Endothelial cell of umbilical vein (primary cell): ENCODE data around the gene CH25H. TPM values are rescaled to one million over a fixed set of nuclear protein-coding genes. Genes with fewer than 3 reads are reported as not detected.

Experiments used
- Bru-seq: library from RNA; stranded (reverse); fragments of 400-500 nt; gene quantifications from one replicate; lab custom pipeline; 2021; lab: Mats Ljungman, UMichigan
- BruChase-seq, 2 experiments: library from RNA; stranded (reverse); fragments of 400-500 nt; gene quantifications; one replicate each; lab custom pipeline; 2021; lab: Mats Ljungman, UMichigan
- BruUV-seq: library from RNA; stranded (reverse); fragments of 400-500 nt; replicated peaks from 2 replicates; lab custom pipeline; 2021; lab: Mats Ljungman, UMichigan
- CTCF ChIA-PET: fragments of 300-600, 350-600 bp; sonication (Branson Sonifier 250); formaldehyde crosslinking; loops from one replicate; lab custom pipeline; 2021; ENCODE audit warnings: antibody characterized with exemption, inconsistent platforms; lab: Charles Lee
- POLR2A ChIA-PET: fragments of 300-600, 350-600 bp; sonication (Branson Sonifier 250); formaldehyde crosslinking; loops from one replicate; lab custom pipeline; 2021; ENCODE audit warnings: antibody characterized with exemption, inconsistent platforms; lab: Charles Lee
- DNase-seq: peaks from one replicate; pipeline ENCODE4 v3.0.0-alpha.2; 2011; ENCODE audit warnings: low read depth, low spot score
- FAIRE-seq: peaks from 2 replicates; lab custom pipeline; 2011; peaks lifted over from hg19 to GRCh38; lab: Jason Lieb, UNC
- H2AFZ ChIP-seq: 2 replicates; pipeline ENCODE4 v1.6.0; 2012; ENCODE audit warnings: low read depth, low read length, control low read depth, inconsistent platforms
- H3K27ac ChIP-seq: 2 replicates; pipeline ENCODE4 v1.5.1; 2011; ENCODE audit warnings: low read depth, mild to moderate bottlenecking, control low read depth, low read length, moderate library complexity; ENCODE audit not compliant: insufficient read depth
- H3K27me3 ChIP-seq, 2 experiments: 2 replicates each; pipeline versions ENCODE4 v1.6.0 to v1.6.1; 2011; ENCODE audit warnings: low read length in 2 of 2, mixed read lengths in 1 of 2; ENCODE audit not compliant: control insufficient read depth in 2 of 2, insufficient read depth in 2 of 2
- H3K36me3 ChIP-seq, 2 experiments: 2 replicates in 1 of 2; 3 replicates in 1 of 2; pipeline ENCODE4 v1.5.1; 2011; ENCODE audit warnings: low read length in 2 of 2, mild to moderate bottlenecking in 1 of 2, moderate library complexity in 1 of 2; ENCODE audit not compliant: control insufficient read depth in 2 of 2, insufficient read depth in 2 of 2; ENCODE audit errors: extremely low read depth in 1 of 2
- H3K4me1 ChIP-seq: 3 replicates; pipeline ENCODE4 v1.5.1; 2011; ENCODE audit warnings: mild to moderate bottlenecking, low read length; ENCODE audit not compliant: control insufficient read depth, insufficient read depth; ENCODE audit errors: extremely low read depth
- H3K4me2 ChIP-seq: 2 replicates; pipeline ENCODE4 v1.6.1; 2011; ENCODE audit warnings: low read length, control low read depth, mixed read lengths; ENCODE audit not compliant: insufficient read depth
- H3K4me3 ChIP-seq, 3 experiments: fragments of 200-600 bp in 1 of 3; sonication (generic), shearing (Covaris generic) in 1 of 3; replicated peaks in 1 of 3; 2 replicates each; pipeline ENCODE4 v1.5.1; 2011 to 2016; ENCODE audit warnings: control low read depth in 3 of 3, low read length in 3 of 3, mild to moderate bottlenecking in 2 of 3, inconsistent platforms in 1 of 3, low read depth in 1 of 3, moderate library complexity in 1 of 3; ENCODE audit not compliant: insufficient read depth in 1 of 3
- H3K79me2 ChIP-seq: 2 replicates; pipeline ENCODE4 v1.6.0; 2012; ENCODE audit warnings: low read length, inconsistent platforms; ENCODE audit not compliant: control insufficient read depth, insufficient read depth
- H3K9ac ChIP-seq: replicated peaks from 2 replicates; pipeline ENCODE3; 2011; ENCODE audit warnings: low read length, control low read depth; ENCODE audit not compliant: insufficient read depth; ENCODE audit errors: extremely low read depth
- H3K9me1 ChIP-seq: replicated peaks from 3 replicates; pipeline ENCODE4 v1.6.0; 2011; ENCODE audit warnings: mild to moderate bottlenecking, low read length; ENCODE audit not compliant: control insufficient read depth, insufficient read depth; ENCODE audit errors: extremely low read depth
- H3K9me3 ChIP-seq: replicated peaks from 2 replicates; pipeline ENCODE4 v1.5.1; 2012; ENCODE audit warnings: low read length, inconsistent platforms; ENCODE audit not compliant: control insufficient read depth, insufficient read depth
- H4K20me1 ChIP-seq: replicated peaks from 2 replicates; pipeline ENCODE3; 2011; ENCODE audit warnings: mild to moderate bottlenecking, low read length; ENCODE audit not compliant: control insufficient read depth, insufficient read depth; ENCODE audit errors: extremely low read depth
- POLR2AphosphoS5 ChIP-seq: IDR thresholded peaks from 2 replicates; pipeline ENCODE4 v1.6.1; 2012; ENCODE audit warnings: low read depth, mild to moderate bottlenecking, control low read depth, low read length, moderate library complexity; ENCODE audit not compliant: insufficient read depth
- dilution Hi-C: fragments of 300-500 bp; cut with MboI; formaldehyde crosslinking; loops from one replicate; pipeline ENCODE4 v1.15.0; 2019; ENCODE audit warnings: low sequenced_read_pairs; ENCODE audit not compliant: extremely low pct_ligation_motif_present
- intact Hi-C: fragments of 100-400 bp; cut with micrococcal nuclease; formaldehyde crosslinking; loops from one replicate; pipeline ENCODE4 v1.10.0; 2022
- long read RNA-seq: library from polyadenylated mRNA; stranded (forward); transcript quantifications from one replicate; pipeline ENCODE4 v2.0.0, GENCODE V29; 2021
- polyA minus RNA-seq, 3 experiments: library from RNA; depleted of rRNA, polyadenylated mRNA; stranded (reverse); fragments of >200 nt; gene quantifications; 1 replicate in 1 of 3; 2 replicates in 2 of 3; pipeline ENCODE4 v1.2.3, GENCODE V29; 2011
- polyA plus RNA-seq, 4 experiments: library from polyadenylated mRNA; depleted of rRNA in 3 of 4; stranded (reverse) in 3 of 4; unstranded in 1 of 4; fragments of >200 nt; gene quantifications; 2 replicates each; pipeline versions ENCODE4 v1.2.1 to v1.2.3, GENCODE V29; 2011 to 2012; ENCODE audit warnings: missing spikeins in 1 of 4
- total RNA-seq: library from RNA; stranded (reverse); gene quantifications from 2 replicates; pipeline ENCODE4 v1.2.3, GENCODE V29; 2021
- TF ChIP-seq, protein P1 (sequence below), 2 donors: IDR thresholded peaks; 1 replicate in 1 of 2; 2 replicates in 1 of 2; pipeline ENCODE4 v1.5.1; 2011; ENCODE audit warnings: low read length in 2 of 2, mild to moderate bottlenecking in 2 of 2, moderate library complexity in 2 of 2, control low read depth in 1 of 2, inconsistent platforms in 1 of 2, low read depth in 1 of 2; ENCODE audit not compliant: insufficient read depth in 1 of 2; ENCODE audit errors: extremely low read depth in 1 of 2
- TF ChIP-seq, protein P2 (sequence below): IDR thresholded peaks from 2 replicates; pipeline ENCODE4 v1.6.1; 2011; ENCODE audit not compliant: insufficient read depth, insufficient read length

CH25H gene
- total RNA-seq, result 0.32 TPM in 1 of 2 replicates, not detected in the other
- 0.29 and 0.30 TPM in 2 replicates for polyA plus RNA-seq
- 0.13 and 0.26 TPM in 2 replicates for polyA plus RNA-seq (2011; cell fraction: cytosol; rRNA removed)
- polyA plus RNA-seq (2011; cell fraction: nucleus; rRNA removed), result 0.07 TPM in 1 of 2 replicates, not detected in the other
- polyA plus RNA-seq (2012), result 0.19 TPM in 1 of 2 replicates, not detected in the other
- 0.49 TPM in 1 of 2 replicates, not detected in the other for polyA minus RNA-seq
- polyA minus RNA-seq (2011; cell fraction: cytosol; rRNA and poly(A)+ RNA removed), result not detected
- not detected in 2 replicates for polyA minus RNA-seq (2011; cell fraction: nucleus; rRNA and poly(A)+ RNA removed)
- percentile 40 among the genes with signal in this experiment for Bru-seq, nascent RNA
- BruChase-seq, experiment 1, labeled RNA remaining after a 6-hour chase, result not detected
- BruChase-seq, experiment 2, labeled RNA remaining after a 2-hour chase, result percentile 19 among the genes with signal in this experiment
- long read RNA-seq, partial matches to known transcripts, result 0 of 1 reads
- long read RNA-seq, other reads (novel, unspliced or antisense), result 0 of 1 reads

GRCh38 chr10:89207181-89207800 is at the start of gene CH25H:
Gene CH25H (minus strand): TSS chr10:89207317. CDS start chr10:89207292, 25 bp downstream.
- Histone ChIP-seq H4K20me1 (no peaks in the 10 kb centered on the region), H3K79me2 (no peaks in the 10 kb centered on the region), H3K9ac (peak within 1 kb of the TSS; percentile 50), H3K4me3 (peak within 1 kb of the TSS; percentile 34 to 84 (median 49)), H3K27ac (peak within 1 kb of the TSS; percentile 7), H3K27me3 (peaks cover 16 to 27% of the 10 kb centered on the region in 2 experiments), H3K4me2 (peak within 1 kb of the TSS; percentile 98), H3K9me1 (no peaks in the 10 kb centered on the region), H3K4me1 (peaks cover 23% of the 10 kb centered on the region), H3K9me3 (no peaks in the 10 kb centered on the region), H3K36me3 (no peaks in the 10 kb centered on the region), H2AFZ (peak within 1 kb of the TSS; percentile 92)
- intact Hi-C loops (loop anchor here (1.0 to 2.0 kb wide), 3 partner anchors 62 to 216 kb away; partner anchors contain the start of gene FAS), dilution Hi-C loops (loop anchor here (25.0 kb wide), 1 partner anchor 220 kb away; the partner anchor contains the start of gene FAS)
- DNase-seq (peak; percentile 76), FAIRE-seq (peak; percentile 76)
- POLR2A ChIA-PET, result interaction anchor here (0.9 to 1.1 kb wide), 3 partner anchors 144 to 204 kb away, joined by 3 read pairs; no protein-coding TSS in a partner anchor
- TF ChIP-seq, protein P1, sequence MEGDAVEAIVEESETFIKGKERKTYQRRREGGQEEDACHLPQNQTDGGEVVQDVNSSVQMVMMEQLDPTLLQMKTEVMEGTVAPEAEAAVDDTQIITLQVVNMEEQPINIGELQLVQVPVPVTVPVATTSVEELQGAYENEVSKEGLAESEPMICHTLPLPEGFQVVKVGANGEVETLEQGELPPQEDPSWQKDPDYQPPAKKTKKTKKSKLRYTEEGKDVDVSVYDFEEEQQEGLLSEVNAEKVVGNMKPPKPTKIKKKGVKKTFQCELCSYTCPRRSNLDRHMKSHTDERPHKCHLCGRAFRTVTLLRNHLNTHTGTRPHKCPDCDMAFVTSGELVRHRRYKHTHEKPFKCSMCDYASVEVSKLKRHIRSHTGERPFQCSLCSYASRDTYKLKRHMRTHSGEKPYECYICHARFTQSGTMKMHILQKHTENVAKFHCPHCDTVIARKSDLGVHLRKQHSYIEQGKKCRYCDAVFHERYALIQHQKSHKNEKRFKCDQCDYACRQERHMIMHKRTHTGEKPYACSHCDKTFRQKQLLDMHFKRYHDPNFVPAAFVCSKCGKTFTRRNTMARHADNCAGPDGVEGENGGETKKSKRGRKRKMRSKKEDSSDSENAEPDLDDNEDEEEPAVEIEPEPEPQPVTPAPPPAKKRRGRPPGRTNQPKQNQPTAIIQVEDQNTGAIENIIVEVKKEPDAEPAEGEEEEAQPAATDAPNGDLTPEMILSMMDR (IDR thresholded peaks at IDR 0.05; ENCODE audit: extremely low read depth in 1 of 2, insufficient read depth in 1 of 2, low read depth in 1 of 2, low read length in 2 of 2), result no peak
- TF ChIP-seq POLR2AphosphoS5, result no peak
- TF ChIP-seq, protein P2, sequence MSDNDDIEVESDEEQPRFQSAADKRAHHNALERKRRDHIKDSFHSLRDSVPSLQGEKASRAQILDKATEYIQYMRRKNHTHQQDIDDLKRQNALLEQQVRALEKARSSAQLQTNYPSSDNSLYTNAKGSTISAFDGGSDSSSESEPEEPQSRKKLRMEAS, result peak; percentile 23
- no TSS peak for BruUV-seq
- CTCF ChIA-PET, result interaction anchor here (0.7 to 6.4 kb wide), 23 partner anchors 8 to 642 kb away, joined by 3 to 52 read pairs (median 4); partner anchors contain the start of genes FAS and RNLS
